ENCODE results near the gene GJB2. TPM values are rescaled to one million over a fixed set of nuclear protein-coding genes. Genes with fewer than 3 reads are reported as not detected.

The GJB2 gene
- total RNA-seq, 2 donors from 2014 or later = 0.78 to 2.3 TPM

- TF ChIP-seq, protein P1, sequence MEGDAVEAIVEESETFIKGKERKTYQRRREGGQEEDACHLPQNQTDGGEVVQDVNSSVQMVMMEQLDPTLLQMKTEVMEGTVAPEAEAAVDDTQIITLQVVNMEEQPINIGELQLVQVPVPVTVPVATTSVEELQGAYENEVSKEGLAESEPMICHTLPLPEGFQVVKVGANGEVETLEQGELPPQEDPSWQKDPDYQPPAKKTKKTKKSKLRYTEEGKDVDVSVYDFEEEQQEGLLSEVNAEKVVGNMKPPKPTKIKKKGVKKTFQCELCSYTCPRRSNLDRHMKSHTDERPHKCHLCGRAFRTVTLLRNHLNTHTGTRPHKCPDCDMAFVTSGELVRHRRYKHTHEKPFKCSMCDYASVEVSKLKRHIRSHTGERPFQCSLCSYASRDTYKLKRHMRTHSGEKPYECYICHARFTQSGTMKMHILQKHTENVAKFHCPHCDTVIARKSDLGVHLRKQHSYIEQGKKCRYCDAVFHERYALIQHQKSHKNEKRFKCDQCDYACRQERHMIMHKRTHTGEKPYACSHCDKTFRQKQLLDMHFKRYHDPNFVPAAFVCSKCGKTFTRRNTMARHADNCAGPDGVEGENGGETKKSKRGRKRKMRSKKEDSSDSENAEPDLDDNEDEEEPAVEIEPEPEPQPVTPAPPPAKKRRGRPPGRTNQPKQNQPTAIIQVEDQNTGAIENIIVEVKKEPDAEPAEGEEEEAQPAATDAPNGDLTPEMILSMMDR (IDR thresholded peaks at IDR 0.05) = no peak
- no peak for TF ChIP-seq POLR2A (IDR thresholded peaks at IDR 0.05)
- no peak for DNase-seq
Measured at GRCh38 chr13:20150561-20150960, 42.2 kb downstream of the GJB2 start.

DNA sequence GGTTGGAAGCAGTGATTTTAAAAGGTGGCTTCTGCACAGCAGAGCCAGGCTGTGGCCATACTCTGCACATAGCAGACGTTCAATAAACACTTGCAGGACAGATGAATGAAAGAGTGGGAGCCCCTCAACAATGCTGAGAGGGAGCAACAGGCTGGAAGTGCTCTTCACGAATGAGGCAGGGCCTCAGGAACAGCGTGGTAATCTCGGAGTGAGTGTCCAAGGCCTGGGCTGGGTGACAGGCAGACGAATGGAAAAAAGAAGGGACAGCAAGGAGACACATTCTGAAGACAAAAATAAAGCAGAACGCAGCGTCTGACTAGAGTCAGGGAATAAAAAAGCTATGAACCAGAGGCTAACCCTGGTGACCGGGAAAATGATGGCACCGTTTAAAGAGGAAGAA, 43.0 kb downstream of the GJB2 start:
- ATAC-seq (no peak), DNase-seq (no peak)
- Histone ChIP-seq H3K4me1 (no peaks in the 10 kb centered on the region), H3K27me3 (no peaks in the 10 kb centered on the region), H3K27ac (no peak overlapping the region), H3K4me3 (no peak overlapping the region), H3K9me3 (no peaks in the 10 kb centered on the region), H3K36me3 (replicated peaks in 1 of 2; ENCODE audit: insufficient read depth in 1 of 2, low read depth in 2 of 2) (no peaks in the 10 kb centered on the region)
- intact Hi-C loops (cut with DNase I) = no loop called here
- TF ChIP-seq POLR2A (IDR thresholded peaks at IDR 0.05) = no peak
- TF ChIP-seq, protein P1 (IDR thresholded peaks at IDR 0.05) = no peak
- 50 to 58% methylated on average over 9 of the region's 9 CpGs for WGBS, 2 donors

More at GRCh38 chr13:20150561-20150960, 42.2 kb downstream of the GJB2 start:
- Histone ChIP-seq H3K4me3 (no peak overlapping the region), H3K36me3 (replicated peaks in 1 of 2; ENCODE audit: insufficient read depth in 1 of 2, low read depth in 2 of 2) (no peaks in the 10 kb centered on the region), H3K27ac (no peak overlapping the region), H3K4me1 (no peaks in the 10 kb centered on the region), H3K27me3 (no peaks in the 10 kb centered on the region), H3K9me3 (no peaks in the 10 kb centered on the region)
- WGBS, 2 donors = 51 to 66% methylated on average over 9 of the region's 9 CpGs
- intact Hi-C loops (cut with DNase I) = no loop called here
- no peak for ATAC-seq

DNA sequence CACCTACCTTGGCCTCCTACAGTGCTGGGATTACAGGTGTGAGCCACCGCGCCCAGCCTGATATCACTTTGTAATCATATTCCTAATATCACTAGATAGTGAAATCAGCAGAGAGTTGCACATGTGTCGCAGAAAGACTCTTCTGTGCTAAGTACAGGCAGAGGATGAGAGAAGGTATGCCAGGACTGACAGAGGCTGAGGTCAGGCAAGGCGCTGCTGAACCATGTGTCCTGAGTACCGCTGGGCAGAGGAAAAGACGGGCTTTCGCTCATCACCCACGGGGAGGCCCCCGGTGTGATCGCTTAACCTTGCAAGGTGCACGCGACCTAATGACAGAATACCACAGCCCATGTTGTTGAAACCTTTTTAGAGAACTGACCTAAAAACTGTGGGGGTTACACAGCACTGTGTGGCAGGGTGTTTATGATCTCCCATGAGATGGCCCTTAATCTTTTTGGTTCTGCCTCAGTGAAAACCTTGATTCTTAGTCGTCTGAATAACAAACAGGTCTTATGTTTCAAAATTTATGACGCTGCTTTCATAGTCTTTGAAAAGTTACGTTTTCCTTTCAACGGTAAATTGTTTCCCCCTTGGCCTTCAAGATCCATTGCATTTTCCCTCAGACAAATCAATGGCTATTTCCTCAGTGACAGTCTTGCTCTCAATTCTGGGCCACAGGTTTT, 44.1 kb downstream of the GJB2 start:
- Histone ChIP-seq H3K9me3 (no peaks in the 10 kb centered on the region), H3K4me1 (no peaks in the 10 kb centered on the region), H3K36me3 (replicated peaks in 1 of 2; ENCODE audit: insufficient read depth in 1 of 2, low read depth in 2 of 2) (no peaks in the 10 kb centered on the region), H3K4me3 (no peak overlapping the region), H3K27me3 (no peaks in the 10 kb centered on the region), H3K27ac (no peak overlapping the region)
- intact Hi-C loops (cut with DNase I) = no loop called here
- no peak for TF ChIP-seq POLR2A (IDR thresholded peaks at IDR 0.05)
- TF ChIP-seq, protein P1 (IDR thresholded peaks at IDR 0.05) = no peak
- ATAC-seq (no peak), DNase-seq (no peak)
- WGBS, 2 donors = 83 to 89% methylated on average over 16 of the region's 16 CpGs

DNA sequence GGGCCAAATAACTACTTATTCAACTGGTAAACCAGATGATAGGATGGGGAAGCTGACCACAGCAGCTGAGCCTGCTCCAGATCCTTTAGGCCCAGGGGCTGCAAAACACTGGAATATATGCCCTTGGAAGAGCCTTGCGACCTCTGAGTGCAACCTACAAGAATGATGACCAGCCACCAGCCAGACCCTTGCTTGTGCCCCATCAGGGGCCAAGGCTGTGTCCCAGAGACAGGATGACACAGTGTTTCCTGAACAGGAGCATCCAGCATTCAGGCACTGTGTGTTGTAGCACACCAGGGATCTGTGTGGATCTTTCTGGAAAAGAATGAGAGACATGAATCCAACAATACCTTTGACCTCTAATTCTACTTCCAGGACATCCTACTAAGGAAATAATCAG, 46.4 kb downstream of the GJB2 start:
- Histone ChIP-seq H3K9me3 (no peaks in the 10 kb centered on the region), H3K4me3 (no peak overlapping the region), H3K36me3 (replicated peaks in 1 of 2; ENCODE audit: insufficient read depth in 1 of 2, low read depth in 2 of 2) (no peaks in the 10 kb centered on the region), H3K27me3 (peaks cover 0 to 18% of the 10 kb centered on the region in 2 donors), H3K4me1 (peaks cover 7% of the 10 kb centered on the region), H3K27ac (no peak overlapping the region)
- TF ChIP-seq POLR2A (IDR thresholded peaks at IDR 0.05) = no peak
- TF ChIP-seq, protein P1 (IDR thresholded peaks at IDR 0.05) = no peak
- DNase-seq = no peak
- no peak for ATAC-seq
- intact Hi-C loops (cut with DNase I) = no loop called here
- WGBS, 2 donors = 93 to 100% methylated on average over 1 of the region's 1 CpG

DNA sequence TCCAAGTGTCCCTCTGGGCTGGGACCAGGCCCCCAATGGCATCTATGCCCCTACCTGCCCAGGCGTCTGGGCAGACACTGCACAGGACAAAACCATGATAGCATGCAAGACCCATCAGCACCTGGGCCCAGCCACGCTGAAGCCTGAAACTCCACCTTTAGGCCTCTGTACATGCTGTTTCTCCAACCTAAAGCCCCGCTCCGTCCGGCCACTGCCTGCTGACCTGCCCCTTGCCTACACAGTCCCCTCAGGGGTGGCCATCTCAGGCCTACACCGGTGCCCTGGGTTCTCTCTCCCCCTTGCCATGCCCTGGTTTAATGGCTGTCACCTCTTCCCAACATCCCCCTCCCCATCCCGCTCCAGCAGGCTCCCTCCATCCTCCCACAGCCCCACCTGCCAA, 47.2 kb downstream of the GJB2 start:
- TF ChIP-seq POLR2A (IDR thresholded peaks at IDR 0.05) = no peak
- TF ChIP-seq, protein P1 (IDR thresholded peaks at IDR 0.05) = no peak
- Histone ChIP-seq H3K4me3 (no peak overlapping the region), H3K9me3 (no peaks in the 10 kb centered on the region), H3K27me3 (peaks cover 0 to 18% of the 10 kb centered on the region in 2 donors), H3K4me1 (peaks cover 7% of the 10 kb centered on the region), H3K36me3 (replicated peaks in 1 of 2; ENCODE audit: insufficient read depth in 1 of 2, low read depth in 2 of 2) (no peaks in the 10 kb centered on the region), H3K27ac (no peak overlapping the region)
- WGBS, 2 donors = 71 to 87% methylated on average over 5 to 7 of the region's 7 CpGs
- intact Hi-C loops (cut with DNase I) = no loop called here
- DNase-seq (no peak), ATAC-seq (no peak)
